ENCODE data around the gene MINAR1. TPM values are rescaled to one million over a fixed set of nuclear protein-coding genes. Genes with fewer than 3 reads are reported as not detected.

The MINAR1 gene
- polyA plus RNA-seq, 1 donor (not counting 4 experiments of a cell fraction or from before 2014, with no cell fraction given) = 0.13 TPM

GRCh38 chr15:79472446-79472845 is 40.3 kb downstream of the MINAR1 start:
- H3K27ac ChIP-seq (ENCODE audit: control insufficient read depth, insufficient read depth, low read length) = no peak overlapping the region
- H3K4me3 ChIP-seq (ENCODE audit: control insufficient read depth in 2 of 3, extremely low read depth in 1 of 3, insufficient read depth in 2 of 3, low read depth in 1 of 3, low read length in 3 of 3) = no peak overlapping the region

DNA sequence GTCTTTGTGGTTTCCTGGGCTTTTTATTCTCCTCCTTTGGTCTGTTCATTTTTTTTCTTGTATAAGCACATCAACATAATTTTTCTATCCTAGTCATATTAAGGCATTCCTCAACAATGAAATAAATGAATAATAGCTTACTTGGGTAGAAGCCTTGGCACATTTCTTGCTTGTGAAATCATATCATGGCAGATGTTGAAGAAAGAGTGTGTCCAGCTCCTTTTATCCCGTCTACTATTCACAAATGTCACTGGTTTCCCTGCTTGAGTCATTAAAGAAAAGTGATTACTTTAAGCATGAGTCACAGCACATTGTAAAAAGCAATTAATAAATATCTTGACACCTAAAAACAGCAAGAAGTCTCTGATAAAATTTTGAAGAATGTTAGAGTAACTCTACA is 42.1 kb downstream of the MINAR1 start:
- no peaks in the 10 kb centered on the region for H3K36me3 ChIP-seq (ENCODE audit: control insufficient read depth in 2 of 2, extremely low read depth in 1 of 2, insufficient read depth in 2 of 2, low read length in 2 of 2)
- FAIRE-seq = no peak
- H3K79me2 ChIP-seq (ENCODE audit: control insufficient read depth, insufficient read depth, low read length) = no peaks in the 10 kb centered on the region
- DNase-seq (ENCODE audit: low read depth, low spot score) = no peak
- H3K4me1 ChIP-seq (ENCODE audit: control insufficient read depth, extremely low read depth, insufficient read depth, low read length) = no peaks in the 10 kb centered on the region
- H4K20me1 ChIP-seq (ENCODE audit: control insufficient read depth, extremely low read depth, insufficient read depth, low read length) = no peaks in the 10 kb centered on the region
- no peak overlapping the region for H2AFZ ChIP-seq (ENCODE audit: control insufficient read depth, low read length)
- no peaks in the 10 kb centered on the region for H3K27me3 ChIP-seq (ENCODE audit: control insufficient read depth, extremely low read depth, insufficient read depth, low read length)
- no peak overlapping the region for H3K4me3 ChIP-seq (ENCODE audit: control insufficient read depth in 2 of 3, extremely low read depth in 1 of 3, insufficient read depth in 2 of 3, low read depth in 1 of 3, low read length in 3 of 3)
- H3K27ac ChIP-seq (ENCODE audit: control insufficient read depth, insufficient read depth, low read length) = no peak overlapping the region
- H3K9me3 ChIP-seq (ENCODE audit: control insufficient read depth, low read depth, low read length) = no peaks in the 10 kb centered on the region
- H3K4me2 ChIP-seq (ENCODE audit: control insufficient read depth, extremely low read depth, insufficient read depth, low read depth, low read length) = no peak overlapping the region
- no peaks in the 10 kb centered on the region for H3K9me1 ChIP-seq (ENCODE audit: control insufficient read depth, extremely low read depth, insufficient read depth, low read length)
- TF ChIP-seq EZH2 (IDR thresholded peaks at IDR 0.05; ENCODE audit: low read length) = no peak
- TF ChIP-seq CTCF (optimal IDR thresholded peaks at IDR 0.05 in 1 of 3, IDR thresholded peaks at IDR 0.05 in 1 of 3, conservative IDR thresholded peaks at IDR 0.05 in 1 of 3; ENCODE audit: extremely low read depth in 1 of 3, insufficient read depth in 2 of 3, low read length in 3 of 3) = no peak
- no peak overlapping the region for H3K9ac ChIP-seq (ENCODE audit: control insufficient read depth, extremely low read depth, insufficient read depth, low read length)
- dilution Hi-C loops (cut with MboI; ENCODE audit: extremely low pct_ligation_motif_present, low sequenced_read_pairs) = no loop called here

More at GRCh38 chr15:79472446-79472845, 40.3 kb downstream of the MINAR1 start:
- DNase-seq (ENCODE audit: low read depth, low spot score) (no peak), FAIRE-seq (no peak)
- no peaks in the 10 kb centered on the region for H3K9me1 ChIP-seq (ENCODE audit: control insufficient read depth, extremely low read depth, insufficient read depth, low read length)
- TF ChIP-seq EZH2 (IDR thresholded peaks at IDR 0.05; ENCODE audit: low read length) (no peak), CTCF (optimal IDR thresholded peaks at IDR 0.05 in 1 of 3, IDR thresholded peaks at IDR 0.05 in 1 of 3, conservative IDR thresholded peaks at IDR 0.05 in 1 of 3; ENCODE audit: extremely low read depth in 1 of 3, insufficient read depth in 2 of 3, low read length in 3 of 3) (no peak)
- H2AFZ ChIP-seq (ENCODE audit: control insufficient read depth, low read length) = no peak overlapping the region
- dilution Hi-C loops (cut with MboI; ENCODE audit: extremely low pct_ligation_motif_present, low sequenced_read_pairs) = no loop called here
- no peak overlapping the region for H3K9ac ChIP-seq (ENCODE audit: control insufficient read depth, extremely low read depth, insufficient read depth, low read length)
- H3K4me2 ChIP-seq (ENCODE audit: control insufficient read depth, extremely low read depth, insufficient read depth, low read depth, low read length) = no peak overlapping the region
- no peaks in the 10 kb centered on the region for H3K4me1 ChIP-seq (ENCODE audit: control insufficient read depth, extremely low read depth, insufficient read depth, low read length)
- H3K36me3 ChIP-seq (ENCODE audit: control insufficient read depth in 2 of 2, extremely low read depth in 1 of 2, insufficient read depth in 2 of 2, low read length in 2 of 2) = no peaks in the 10 kb centered on the region
- no peaks in the 10 kb centered on the region for H3K9me3 ChIP-seq (ENCODE audit: control insufficient read depth, low read depth, low read length)
- H3K27me3 ChIP-seq (ENCODE audit: control insufficient read depth, extremely low read depth, insufficient read depth, low read length) = no peaks in the 10 kb centered on the region
- no peaks in the 10 kb centered on the region for H4K20me1 ChIP-seq (ENCODE audit: control insufficient read depth, extremely low read depth, insufficient read depth, low read length)
- H3K79me2 ChIP-seq (ENCODE audit: control insufficient read depth, insufficient read depth, low read length) = no peaks in the 10 kb centered on the region
